ENCODE data around the gene EVA1C.
"Not testable (repeated sequence)": the region's sequence is repeated elsewhere in the genome, so short reads cannot be mapped to it uniquely, and the experiment has no call there.

Gene EVA1C

DNA sequence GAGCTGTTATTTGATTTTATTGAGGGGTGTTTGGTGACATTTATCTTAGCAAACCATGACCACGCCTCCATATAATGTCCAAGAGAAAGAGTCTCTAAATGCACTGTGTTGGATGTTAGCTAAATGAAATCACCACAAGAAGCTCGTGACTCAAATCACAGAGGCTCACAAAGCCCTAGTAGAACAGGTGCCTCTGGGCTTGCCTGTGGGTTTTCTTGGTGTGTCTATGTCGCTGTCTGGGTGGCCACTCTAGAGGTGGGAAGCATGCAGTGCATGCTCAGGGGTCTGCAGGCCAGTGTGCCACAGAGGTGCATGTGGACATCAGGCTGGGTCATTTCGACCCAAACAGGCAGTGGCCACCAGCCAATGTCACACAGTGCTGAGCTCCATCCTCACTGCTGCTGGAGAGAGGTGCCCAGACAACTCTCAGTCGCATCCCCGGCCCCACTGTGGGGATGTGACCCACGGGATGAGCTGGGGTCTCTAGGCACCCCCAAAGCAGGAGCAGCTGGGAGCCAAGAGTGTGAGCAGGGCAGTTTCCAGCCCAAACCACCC lies 94.0 kb downstream of the EVA1C start:
- DNase-seq = not testable (repeated sequence)

DNA sequence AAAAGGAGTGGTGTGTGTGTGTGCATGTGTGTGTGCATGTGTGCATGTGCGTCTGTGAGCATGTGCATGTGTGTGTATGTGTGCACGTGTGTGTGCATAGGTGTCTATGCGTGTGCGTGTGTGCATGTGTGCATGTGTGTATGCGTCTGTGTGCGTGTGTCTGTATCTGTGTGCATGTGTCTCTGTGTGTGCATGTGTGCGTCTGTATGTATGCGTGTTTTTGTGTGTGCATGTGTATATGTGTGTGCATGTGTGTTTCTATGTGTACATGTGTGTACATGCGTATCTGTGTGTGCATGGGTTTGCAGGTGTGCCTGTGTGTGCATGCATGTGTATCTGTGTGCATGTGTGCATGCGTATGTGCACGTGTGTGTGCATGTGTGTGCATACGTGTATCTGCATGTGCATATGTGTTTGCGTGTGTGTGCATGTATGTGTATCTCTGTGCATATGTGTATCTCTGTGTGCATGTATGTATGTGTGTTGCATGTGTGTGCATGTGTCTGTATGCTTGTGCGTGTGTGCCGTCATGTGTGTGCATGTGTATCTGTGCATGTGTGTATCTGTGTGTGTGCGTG lies 94.9 kb downstream of the EVA1C start:
- DNase-seq = no peak

DNA sequence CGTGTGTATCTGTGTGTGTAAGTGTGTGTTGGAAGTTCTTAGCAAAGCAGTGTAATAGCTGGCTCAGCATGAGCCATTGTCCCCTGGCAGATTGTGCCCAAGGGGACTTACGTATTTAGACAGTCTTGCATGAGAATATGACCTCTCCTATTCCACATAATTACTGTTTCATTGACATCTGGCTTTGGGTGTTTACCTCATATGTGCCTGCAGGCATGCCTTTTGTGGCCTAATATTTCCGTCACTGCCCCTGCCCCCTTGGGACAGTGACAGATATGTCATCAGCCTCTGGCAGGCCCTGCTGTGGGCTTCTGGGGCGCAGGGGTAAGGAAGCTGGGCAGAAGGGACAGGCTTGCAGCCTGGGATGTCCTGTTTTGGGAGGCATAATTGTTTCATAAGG lies 95.5 kb downstream of the EVA1C start:
- not testable (repeated sequence) for DNase-seq

DNA sequence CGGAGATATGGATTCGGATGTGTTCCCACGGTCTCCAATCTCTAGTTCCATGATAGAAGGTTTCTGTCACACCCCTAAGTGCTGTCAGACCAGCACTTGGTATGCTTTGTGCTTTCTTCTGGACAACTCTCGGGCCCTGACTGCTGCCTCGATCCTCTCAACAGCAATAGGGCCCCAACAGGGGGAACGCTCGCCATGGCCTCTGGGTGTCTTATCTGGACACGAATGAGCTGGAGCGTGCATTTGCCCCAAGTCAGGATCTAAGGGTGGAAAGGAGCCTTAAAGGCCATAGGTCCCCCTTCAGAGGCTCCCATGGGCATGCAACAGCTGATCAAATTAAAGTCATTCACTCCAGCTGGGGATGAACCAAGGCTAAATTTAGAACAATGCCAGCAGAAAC lies 96.1 kb downstream of the EVA1C start:
- DNase-seq = no peak

DNA sequence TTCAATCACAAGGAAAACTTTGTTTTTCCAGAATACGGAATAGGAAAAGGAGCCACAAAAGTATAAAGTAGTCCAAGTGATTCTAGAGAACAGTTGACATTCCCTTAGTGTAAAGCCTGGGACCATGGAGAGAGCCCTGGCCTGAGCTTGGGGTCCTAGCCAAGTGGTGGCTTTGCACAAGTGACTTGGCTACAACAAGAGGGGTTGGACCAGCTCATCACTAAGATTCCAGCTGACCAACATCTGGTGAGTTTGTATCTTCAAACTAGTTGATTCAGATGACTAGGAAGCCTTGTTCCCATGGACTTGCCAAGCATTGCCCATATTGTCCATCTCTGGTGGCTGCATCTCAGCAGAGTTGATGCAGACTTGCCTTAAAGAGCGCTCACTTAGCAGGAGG lies 96.5 kb downstream of the EVA1C start:
- DNase-seq = not testable (repeated sequence)

DNA sequence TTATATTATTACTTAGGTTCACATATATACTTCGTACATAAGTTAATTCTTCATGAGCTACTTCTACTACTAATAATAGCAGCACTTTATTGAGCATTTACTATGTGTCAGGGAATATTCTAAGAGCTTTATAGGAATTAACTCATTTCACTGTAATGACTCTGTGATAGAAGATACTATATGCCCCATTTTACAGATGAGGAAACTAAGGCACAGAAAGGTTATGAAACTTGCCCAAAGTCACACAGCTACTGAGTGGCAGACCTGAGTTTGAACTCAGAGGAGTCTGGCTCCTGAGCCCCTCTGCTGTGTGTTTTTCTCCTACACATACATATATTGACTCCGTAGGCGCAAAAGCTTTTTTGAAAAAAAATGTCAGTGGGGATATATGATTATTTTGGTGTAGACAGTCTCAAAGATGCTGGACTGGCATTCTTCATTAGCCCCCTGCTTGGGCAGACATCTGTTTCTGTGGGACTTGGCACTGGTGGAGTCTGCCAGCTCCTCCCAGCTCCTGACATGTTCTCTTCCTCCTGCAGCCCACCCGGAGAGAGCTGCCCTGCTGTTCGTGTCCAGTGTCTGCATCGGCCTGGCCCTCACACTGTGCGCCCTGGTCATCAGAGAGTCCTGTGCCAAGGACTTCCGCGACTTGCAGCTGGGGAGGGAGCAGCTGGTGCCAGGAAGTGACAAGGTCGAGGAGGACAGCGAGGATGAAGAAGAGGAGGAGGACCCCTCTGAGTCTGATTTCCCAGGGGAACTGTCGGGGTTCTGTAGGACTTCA lies 102.0 kb downstream of the EVA1C start:
- DNase-seq = no peak

DNA sequence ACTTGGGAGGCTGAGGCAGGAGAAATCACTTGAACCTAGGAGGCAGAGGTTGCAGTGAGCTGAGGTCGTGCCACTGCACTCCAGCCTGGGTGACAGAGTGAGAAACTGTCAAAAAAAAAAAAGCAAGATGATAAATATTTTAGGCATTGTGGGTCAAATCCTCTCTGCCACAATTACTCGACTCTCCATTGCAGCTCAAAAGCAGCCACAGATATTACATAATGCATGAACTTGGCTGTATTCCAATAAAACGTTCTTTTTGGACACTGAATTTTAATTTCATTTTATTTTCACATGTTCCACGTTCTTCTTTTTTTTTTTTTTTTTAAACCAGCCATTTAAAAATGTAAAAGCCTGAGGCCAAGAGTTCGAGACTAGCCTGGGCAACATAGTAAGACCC lies 103.4 kb downstream of the EVA1C start:
- DNase-seq = no peak

DNA sequence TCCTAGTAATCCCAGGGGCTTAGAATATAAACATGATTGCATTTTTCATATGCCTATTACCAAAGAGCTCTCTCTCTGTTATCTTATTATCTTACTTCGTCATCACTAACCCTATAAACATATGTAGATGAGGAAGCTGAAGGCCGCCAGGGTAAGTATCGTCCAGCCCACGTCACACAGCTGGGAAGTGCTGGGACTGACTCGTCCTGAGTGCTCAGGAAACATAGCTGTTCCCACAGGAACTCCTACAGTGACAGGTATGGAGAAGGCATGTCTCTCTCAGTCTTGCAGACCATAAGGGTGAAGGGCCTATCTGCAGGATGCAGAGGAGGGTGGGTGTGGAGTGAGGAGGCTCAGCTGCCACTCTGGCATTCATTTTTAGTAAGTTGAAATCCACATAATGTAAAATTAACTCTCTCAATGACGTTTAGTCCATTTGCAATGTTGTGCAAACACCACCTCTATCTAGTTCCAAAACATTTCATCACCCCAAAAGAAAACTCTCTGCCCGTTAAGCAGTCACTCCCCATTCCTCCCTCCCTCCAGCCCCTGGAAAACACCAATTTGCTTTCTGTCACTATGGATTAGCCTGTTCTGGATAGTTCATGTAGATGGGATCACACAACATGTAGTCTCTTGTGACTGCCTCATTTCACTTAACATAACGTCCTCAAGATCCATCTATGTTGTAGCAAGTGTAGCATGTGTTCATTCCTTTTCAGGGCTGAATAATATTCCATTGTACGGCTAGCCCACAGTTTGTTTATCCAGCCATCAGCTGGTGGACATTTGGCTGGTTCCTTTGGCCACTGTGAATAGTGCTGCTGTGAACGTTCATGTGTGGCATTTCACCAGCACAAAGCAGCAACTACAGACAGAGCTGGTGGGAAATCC lies 104.5 kb downstream of the EVA1C start:
- no peak for DNase-seq

DNA sequence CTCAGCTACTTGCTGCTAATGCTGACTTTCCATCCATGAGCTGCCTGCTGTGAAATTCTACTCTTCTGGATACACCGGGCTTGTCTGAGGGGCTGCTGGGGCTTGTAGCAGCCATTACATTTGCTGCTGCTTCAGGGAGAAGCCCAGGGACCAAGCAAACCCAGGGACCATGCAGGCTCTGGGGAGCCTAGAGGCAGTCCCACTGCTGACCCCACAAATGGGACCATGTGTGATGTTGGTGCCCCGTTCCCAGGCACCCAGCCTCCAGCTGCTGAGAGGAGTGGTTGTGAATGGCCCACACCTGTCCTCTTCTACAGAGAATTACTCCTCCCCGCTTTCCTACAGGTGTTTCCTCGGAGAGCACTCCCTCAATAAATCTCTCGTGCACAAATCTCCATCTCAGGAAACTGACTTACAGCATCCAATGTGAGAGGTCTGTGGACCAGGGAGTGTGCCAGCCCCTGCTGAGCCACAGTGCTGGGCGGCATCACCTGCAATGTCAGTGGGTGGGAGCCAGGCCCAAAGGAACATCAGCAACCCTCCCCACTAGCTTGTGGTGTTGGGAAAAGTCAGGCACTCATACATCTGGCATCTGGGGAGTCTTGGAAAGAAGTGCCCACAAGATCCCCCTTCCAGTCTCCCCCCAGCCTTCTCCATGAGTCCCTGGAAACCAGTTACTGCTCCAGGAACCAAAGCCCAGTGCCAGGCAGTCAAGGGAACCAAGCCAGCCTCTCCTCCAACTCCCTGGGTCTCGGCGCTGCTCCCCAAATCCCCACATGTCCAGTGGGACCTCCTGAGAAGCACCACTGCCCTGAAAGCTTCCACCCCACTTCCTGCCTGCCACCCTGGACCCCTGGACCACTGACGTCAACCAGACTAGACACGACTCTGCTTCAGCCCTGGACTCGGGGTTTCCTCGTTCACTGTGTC lies 107.7 kb downstream of the EVA1C start:
- DNase-seq = no peak

DNA sequence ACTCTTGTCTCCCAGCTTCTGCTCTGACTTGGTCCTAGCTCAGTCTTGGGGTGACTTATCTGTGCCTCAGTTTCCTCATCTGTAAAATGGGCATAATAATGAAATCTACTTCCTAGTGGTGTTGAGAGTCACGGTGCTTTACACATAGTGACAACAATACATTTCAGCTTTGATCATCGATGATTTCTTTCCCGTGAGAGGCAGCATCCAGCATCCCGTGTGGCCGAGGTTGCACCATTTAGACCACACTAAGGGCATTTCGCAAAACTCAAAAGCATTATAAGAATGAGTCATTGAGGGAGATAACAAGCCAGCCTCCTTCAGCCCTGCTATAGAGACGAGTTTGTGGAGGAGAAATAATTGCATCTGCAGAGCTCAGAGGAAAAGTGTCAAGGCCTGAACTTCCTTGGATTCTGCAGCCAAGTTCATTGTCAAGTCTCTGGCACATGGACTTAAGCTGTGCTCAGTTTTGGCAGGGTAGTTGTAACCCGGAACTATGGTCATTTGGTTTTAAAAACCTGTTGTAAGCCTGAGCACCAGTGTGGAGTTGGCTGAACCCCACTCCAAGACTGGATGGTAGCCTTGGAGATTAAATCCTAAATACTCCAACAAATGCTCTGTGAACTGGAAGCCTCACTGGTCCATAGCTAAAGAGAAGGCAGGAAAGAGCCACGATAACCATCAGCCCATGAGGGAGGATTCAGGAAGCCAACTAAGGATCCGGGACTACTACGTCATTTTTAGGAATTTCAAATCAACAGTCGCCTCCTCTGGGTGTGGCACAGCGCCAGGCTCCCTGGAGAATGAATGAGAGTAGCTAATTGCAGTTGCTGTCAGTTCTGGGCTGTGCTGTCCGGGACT lies 108.6 kb downstream of the EVA1C start:
- no peak for DNase-seq

DNA sequence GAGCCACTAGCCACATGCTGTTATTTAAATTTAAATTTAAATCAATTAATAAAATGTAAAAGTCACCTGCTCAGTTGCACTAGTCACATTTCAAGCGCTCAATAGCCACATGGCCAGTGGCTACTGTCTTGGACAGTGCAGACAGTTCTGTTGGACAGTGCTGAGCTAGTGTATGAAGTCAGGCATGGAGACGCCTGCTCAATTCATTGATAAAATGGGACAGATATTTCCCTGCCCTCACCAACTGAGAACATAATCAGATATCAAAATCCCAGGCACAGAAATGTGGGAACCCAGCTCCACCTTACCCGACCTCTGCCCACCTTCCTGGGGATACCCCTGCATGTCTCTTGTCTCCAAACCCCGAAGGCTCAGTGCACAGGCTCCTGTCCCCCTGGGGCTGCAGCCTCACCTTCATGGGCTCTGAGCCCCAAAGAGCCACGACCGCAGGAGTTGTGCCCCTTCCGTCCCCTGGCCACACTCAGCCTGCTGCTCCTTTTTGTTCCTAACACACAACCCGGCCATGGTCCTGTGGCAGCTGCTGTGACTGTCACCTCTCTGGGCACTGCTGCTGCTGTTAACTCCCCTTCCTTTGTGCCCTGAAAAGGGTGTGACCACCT lies 109.3 kb downstream of the EVA1C start:
- DNase-seq = no peak

DNA sequence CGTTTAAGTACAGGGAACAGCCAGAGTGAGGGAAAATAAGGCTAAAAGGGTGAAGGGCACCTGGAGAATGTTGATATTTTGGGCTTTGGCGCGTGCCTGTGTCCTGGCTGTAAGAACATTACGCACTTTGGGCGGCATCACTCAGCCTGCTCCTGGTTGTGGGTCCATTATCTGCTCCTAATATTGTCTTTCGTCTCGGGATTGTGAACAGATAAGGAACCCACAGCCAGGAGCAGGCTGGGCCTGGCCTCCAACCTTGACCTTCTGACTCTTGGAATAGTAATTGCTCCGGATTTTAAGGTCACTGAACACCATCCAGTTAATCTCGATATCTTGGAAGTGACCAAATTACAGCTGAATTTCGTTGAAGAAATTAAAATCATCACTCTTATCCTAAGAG lies 111.0 kb downstream of the EVA1C start:
- DNase-seq = no peak

DNA sequence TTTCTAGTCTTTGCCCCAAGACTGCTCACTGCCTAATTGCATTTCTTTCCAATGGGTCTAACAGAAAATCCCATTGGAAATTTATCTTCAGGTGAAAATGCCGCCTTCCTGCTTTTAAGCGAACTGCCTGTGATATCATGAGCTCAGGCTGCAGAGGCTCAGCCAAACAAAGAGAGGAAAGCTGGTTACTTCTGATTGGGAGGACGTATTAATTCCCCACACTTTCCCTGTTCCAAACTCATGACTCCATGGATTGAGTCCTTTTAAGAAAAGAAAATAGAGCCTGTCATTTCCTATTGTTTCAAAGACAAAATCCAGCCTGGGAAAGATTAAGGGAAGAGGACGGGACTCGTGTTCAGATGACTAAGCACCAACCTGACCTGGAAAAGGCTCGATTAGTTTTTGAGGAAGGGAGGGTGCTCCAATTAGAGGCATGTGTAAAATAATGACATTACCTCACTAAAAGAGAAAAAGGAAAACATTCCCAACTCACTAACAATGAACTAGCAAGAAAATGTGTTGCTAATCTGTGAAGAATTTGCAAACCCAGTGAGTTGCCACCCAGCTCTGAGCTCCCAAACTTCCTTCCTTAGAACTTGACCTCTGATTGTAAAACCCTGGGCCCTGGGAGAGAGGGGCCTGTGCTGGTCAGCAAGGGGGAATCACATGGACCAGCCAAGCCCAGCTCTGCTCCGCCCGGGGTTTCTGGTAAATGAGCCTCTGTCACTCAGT lies 111.6 kb downstream of the EVA1C start:
- DNase-seq = no peak

DNA sequence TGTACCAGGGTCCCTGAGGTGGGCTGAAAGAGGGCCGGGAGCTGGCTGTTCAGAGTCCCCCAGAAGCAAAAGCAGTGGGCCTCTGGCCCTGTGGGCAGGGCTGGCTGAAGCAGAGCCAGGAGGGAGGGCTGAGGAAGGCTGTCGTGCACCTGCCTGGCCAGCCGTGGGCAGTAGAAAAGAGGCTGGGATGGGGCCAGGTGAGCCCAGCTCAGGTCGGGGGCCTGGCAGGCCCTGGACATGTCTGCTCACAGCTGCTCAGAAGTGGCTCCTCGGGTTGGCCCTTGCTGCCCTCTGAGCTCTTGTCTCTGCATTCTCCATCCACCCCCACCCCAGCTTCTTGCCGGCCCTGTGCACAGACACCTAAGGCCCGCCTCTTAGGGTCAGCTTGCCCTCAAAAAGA lies 112.8 kb downstream of the EVA1C start:
- no peak for DNase-seq

DNA sequence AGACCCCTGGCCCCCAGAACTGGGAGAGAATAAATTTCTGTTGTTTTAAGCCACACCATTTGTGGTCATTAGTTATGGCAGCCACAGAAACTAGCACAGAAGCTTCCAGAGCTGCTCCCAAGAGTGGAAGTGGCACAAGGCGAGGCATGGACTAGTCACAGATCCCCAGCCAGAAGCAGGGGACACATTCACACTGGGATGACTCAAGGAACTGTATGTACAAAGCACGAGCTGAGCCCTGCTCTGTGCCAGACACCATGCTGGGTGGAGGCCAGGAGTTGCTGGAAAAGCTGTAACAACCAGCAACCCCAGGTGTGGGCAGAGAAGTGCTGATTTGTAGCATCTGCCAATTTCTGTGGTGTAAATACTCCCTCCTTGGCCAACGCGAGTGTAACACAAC lies 117.2 kb downstream of the EVA1C start:
- DNase-seq = no peak

DNA sequence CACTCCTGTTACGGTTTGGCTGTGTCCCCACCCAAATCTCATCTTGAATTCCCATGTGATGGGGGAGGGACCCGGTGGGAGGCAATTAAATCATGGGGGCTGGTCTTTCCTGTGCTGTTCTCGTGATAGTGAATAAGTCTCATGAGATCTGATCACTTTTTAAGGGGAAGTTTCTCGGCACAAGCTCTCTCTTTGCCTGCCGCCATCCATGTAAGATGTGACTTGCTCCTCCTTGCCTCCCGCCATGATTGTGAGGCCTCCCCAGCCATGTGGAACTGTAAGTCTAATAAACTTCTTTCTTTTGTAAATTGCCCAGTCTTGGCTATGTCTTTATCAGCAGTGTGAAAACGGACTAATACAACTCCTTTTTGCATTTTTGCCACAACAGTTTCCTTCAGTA lies 118.3 kb downstream of the EVA1C start:
- not testable (repeated sequence) for DNase-seq

DNA sequence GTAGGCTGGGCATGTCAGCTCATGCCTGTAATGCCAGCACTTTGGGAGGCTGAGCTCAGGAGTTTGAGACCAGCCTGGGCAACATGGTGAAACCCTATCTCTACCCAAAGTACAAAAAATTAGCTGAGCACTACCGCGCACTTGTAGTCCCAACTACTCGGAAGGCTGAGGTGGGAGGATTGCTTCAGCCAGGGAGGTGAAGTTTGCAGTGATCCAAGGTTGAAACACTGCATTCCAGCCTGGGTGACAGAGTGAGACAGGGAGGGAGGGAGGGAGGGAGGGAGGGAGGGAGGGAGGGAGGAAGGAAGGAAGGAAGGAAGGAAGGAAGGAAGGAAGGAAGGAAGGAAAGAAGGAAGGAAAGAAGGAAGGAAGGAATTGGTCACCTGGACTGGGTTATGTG lies 119.1 kb downstream of the EVA1C start:
- DNase-seq = not testable (repeated sequence)

DNA sequence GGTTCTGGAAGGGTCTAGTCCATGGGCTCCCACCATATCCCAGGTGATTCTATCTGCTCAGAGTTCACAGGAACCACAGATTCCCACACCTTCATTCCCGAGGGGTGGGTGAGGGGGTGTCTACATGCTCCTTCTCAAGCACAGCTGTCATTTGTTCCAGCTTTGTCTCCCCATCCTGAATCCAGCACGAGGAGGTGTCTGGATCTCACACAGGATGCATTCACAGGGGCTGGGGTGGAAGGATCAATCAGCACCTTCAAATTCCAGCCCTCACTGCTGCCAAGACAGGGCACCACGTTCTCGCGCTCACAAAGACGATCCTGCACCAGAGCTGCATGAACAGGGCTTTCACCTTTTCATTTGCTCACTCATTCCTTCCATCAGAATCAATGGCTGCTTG lies 120.1 kb downstream of the EVA1C start:
- DNase-seq = no peak

DNA sequence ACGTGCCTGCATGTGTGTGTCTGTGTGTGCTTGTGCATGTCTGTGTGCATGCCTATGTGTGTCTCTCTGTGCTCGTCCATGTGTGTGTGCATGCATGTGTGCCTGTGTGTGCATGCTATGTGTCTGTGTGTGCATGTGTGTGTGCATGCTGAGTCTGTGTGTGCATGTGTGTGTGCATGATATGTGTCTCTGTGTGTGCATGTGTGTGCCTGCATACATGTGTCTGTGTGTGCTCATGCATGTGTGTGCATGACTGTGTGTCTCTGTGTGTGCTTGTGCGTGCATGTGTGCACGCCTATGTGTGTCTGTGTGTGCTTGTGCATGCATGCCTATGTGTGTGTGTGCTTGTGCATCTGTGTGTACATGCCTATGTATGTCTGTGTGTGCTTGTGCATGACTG lies 120.5 kb downstream of the EVA1C start:
- no peak for DNase-seq

DNA sequence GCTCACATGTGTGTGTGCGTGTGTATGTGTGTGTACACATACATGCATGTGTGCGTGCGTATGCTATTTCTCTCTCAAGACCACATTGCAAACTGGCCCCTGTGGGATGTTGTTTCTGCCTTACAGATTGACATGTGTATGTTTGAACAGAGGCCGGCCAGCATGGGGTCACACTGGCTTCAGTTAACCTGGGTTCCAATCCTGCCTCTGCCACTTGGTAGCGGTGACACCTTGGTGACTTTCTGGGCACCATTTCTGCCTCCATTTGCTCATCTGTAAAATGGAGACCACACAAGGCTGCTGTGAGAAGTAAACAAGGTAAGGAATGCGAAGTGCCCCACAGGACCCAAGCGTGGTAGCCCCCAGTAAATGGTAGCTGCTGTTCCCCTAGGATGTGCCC lies 121.1 kb downstream of the EVA1C start:
- DNase-seq = no peak

All from stimulated activated CD4-positive, alpha-beta T cell treated with anti-CD3 and anti-CD28 coated beads, Interleukin-4, amount 100 ng/mL, for 24 hours (primary cell).